ENCODE results near the gene FABP6.

The FABP6 gene

DNA sequence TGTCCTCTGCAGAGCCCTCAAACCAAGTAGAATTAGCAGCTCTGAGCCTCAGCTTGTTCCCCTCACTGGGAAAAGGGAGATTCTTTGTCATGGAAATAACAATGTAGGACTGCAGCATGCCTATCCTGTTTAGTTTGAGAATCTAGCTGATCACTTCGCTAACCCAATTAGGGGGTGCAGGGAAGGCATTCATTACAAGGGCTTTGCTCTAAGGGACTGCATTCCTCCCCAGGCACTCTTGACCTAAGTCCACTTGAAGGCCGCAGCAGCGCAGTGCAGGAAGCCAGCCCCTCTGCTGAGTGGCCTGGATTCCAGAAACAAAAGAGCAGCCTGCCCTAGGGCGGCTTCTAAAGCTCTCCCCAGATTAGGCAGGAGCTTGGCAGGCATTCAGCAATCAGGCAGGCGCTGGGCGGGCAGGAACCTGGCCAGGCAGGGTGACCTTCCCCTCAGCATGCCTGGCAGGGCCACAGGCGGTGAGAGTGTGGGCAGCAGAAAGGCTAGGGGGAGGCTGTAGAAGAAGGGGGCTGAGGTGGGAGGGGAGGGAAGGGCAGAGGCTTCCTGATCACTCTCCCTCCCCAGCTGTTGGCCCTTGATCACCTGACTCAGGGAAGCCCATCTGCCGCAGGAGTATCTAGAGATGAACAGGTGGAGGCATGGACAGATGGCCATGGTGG is 58.2 kb downstream of the FABP6 start:
- in situ Hi-C loops (cut with MboI; ENCODE audit: low sequenced_read_pairs), result no loop called here
